NCI-H2196 treated with DMSO at 0.1 percent for 48 hours (cell line): ENCODE measurements around the gene SYNDIG1.
"Not testable (repeated sequence)": the region's sequence is repeated elsewhere in the genome, so short reads cannot be mapped to it uniquely, and the experiment has no call there.

ENCODE experiments used
- DNase-seq: peaks from one replicate; lab custom pipeline; 2025; ENCODE audit not compliant: unreplicated experiment; lab: John Stamatoyannopoulos, UW

SYNDIG1 gene

GRCh38 chr20:24491041-24491756 is 21.8 kb downstream of the SYNDIG1 start:
- no peak for DNase-seq

- DNase-seq: no peak
Observed at GRCh38 chr20:24492031-24492607, 22.7 kb downstream of the SYNDIG1 start.

GRCh38 chr20:24492698-24493097 is 23.3 kb downstream of the SYNDIG1 start:
- DNase-seq: no peak

- no peak for DNase-seq
Observed at GRCh38 chr20:24493181-24493580, 23.8 kb downstream of the SYNDIG1 start.

GRCh38 chr20:24493661-24494459 is 24.4 kb downstream of the SYNDIG1 start:
- no peak for DNase-seq

GRCh38 chr20:24494460-24494920 is 25.1 kb downstream of the SYNDIG1 start:
- DNase-seq: no peak

GRCh38 chr20:24495266-24495665 is 25.8 kb downstream of the SYNDIG1 start:
- no peak for DNase-seq

GRCh38 chr20:24497851-24498250 is 28.4 kb downstream of the SYNDIG1 start:
- no peak for DNase-seq

- DNase-seq: no peak
Observed at GRCh38 chr20:24498641-24499040, 29.2 kb downstream of the SYNDIG1 start.

GRCh38 chr20:24499472-24499871 is 30.0 kb downstream of the SYNDIG1 start:
- DNase-seq: no peak

- no peak for DNase-seq
Observed at GRCh38 chr20:24501764-24502556, 32.5 kb downstream of the SYNDIG1 start.

GRCh38 chr20:24502661-24503060 is 33.2 kb downstream of the SYNDIG1 start:
- DNase-seq: no peak

GRCh38 chr20:24503352-24503931 is 34.0 kb downstream of the SYNDIG1 start:
- no peak for DNase-seq

- no peak for DNase-seq
Observed at GRCh38 chr20:24504331-24505285, 35.2 kb downstream of the SYNDIG1 start.

GRCh38 chr20:24506146-24506545 is 36.7 kb downstream of the SYNDIG1 start:
- DNase-seq: no peak

- no peak for DNase-seq
Observed at GRCh38 chr20:24506696-24507095, 37.3 kb downstream of the SYNDIG1 start.

- DNase-seq: no peak
Observed at GRCh38 chr20:24507182-24507853, 37.9 kb downstream of the SYNDIG1 start.

GRCh38 chr20:24512441-24512840 is 43.0 kb downstream of the SYNDIG1 start:
- not testable (repeated sequence) for DNase-seq

- DNase-seq: no peak
Observed at GRCh38 chr20:24518515-24518914, 49.1 kb downstream of the SYNDIG1 start.
